Endodermal cell (in vitro differentiated cells): Measurements from ENCODE around the gene MACROD1. TPM values are rescaled to one million over a fixed set of nuclear protein-coding genes. Genes with fewer than 3 reads are reported as not detected.

Experiments
- DNase-seq: peaks from one replicate; pipeline ENCODE4 v3.0.0-alpha.2; 2017
- H3K27ac ChIP-seq: 2 replicates; pipeline ENCODE4 v1.5.1; 2013; ENCODE audit warnings: mild to moderate bottlenecking, low read depth, low read length, moderate library complexity
- H3K27me3 ChIP-seq: 2 replicates; pipeline ENCODE4 v1.6.1; 2013; ENCODE audit warnings: mild to moderate bottlenecking, low read length, moderate library complexity; ENCODE audit not compliant: insufficient read depth, control insufficient read depth, poor library complexity, severe bottlenecking
- H3K36me3 ChIP-seq: 2 replicates; pipeline ENCODE4 v1.7.0; 2013; ENCODE audit warnings: mild to moderate bottlenecking, low read length, moderate library complexity; ENCODE audit not compliant: control insufficient read depth, insufficient read depth
- H3K4me1 ChIP-seq: one replicate; pipeline ENCODE4 v1.7.0; 2013; ENCODE audit warnings: low read length; ENCODE audit not compliant: control insufficient read depth, insufficient read depth
- H3K4me3 ChIP-seq: 2 replicates; pipeline ENCODE4 v1.5.1; 2013; ENCODE audit warnings: mild to moderate bottlenecking, low read length, moderate library complexity
- H3K9ac ChIP-seq: 2 replicates; pipeline ENCODE4 v1.6.1; 2013; ENCODE audit warnings: mild to moderate bottlenecking, low read length, moderate library complexity; ENCODE audit not compliant: poor library complexity, severe bottlenecking; ENCODE audit errors: extremely low read depth
- H3K9me3 ChIP-seq: 2 replicates; pipeline ENCODE4 v1.6.1; 2013; ENCODE audit warnings: mild to moderate bottlenecking, low read length, moderate library complexity; ENCODE audit not compliant: control insufficient read depth
- H3K27ac Mint-ChIP-seq: 2 replicates; pipeline ENCODE4 v1.8.0; 2020; ENCODE audit warnings: mixed read lengths
- H3K27me3 Mint-ChIP-seq: 2 replicates; pipeline ENCODE4 v1.8.0; 2021; ENCODE audit warnings: mild to moderate bottlenecking, mixed read lengths; ENCODE audit not compliant: insufficient read depth
- H3K36me3 Mint-ChIP-seq: 2 replicates; pipeline ENCODE4 v1.8.0; 2020; ENCODE audit warnings: low read depth, mixed read lengths
- H3K4me1 Mint-ChIP-seq: 2 replicates; pipeline ENCODE4 v1.8.0; 2020; ENCODE audit warnings: mixed read lengths
- H3K4me3 Mint-ChIP-seq: 2 replicates; pipeline ENCODE4 v1.8.0; 2020; ENCODE audit warnings: mild to moderate bottlenecking, moderate library complexity, mixed read lengths
- H3K9me3 Mint-ChIP-seq: 2 replicates; pipeline ENCODE4 v1.8.0; 2020; ENCODE audit warnings: mild to moderate bottlenecking, mixed read lengths
- CTCF ChIP-seq: fragments of 200-600 bp; sonication (generic); conservative IDR thresholded peaks from 2 replicates; pipeline ENCODE4 v1.5.0; 2021; ENCODE audit warnings: antibody characterized with exemption, mild to moderate bottlenecking
- WGBS, 2 experiments: methylation state at CpG; one replicate each; pipeline versions ENCODE4 v1.1.5 to v1.1.7; 2013; ENCODE audit warnings: missing lambda C conversion rate in 2 of 2, mixed read lengths in 1 of 2; ENCODE audit not compliant: insufficient coverage in 1 of 2, insufficient read length in 1 of 2; 5-methylcytosine and 5-hydroxymethylcytosine counted together
- total RNA-seq, 2 donors: library from RNA; stranded (reverse); fragmentation: NEBNext Ultra II Directional in 1 of 2; extraction: Animal tissue kit (Norgen Biotek cat#: 25700) in 1 of 2; gene quantifications; 2 replicates in 1 of 2; 3 replicates in 1 of 2; pipeline ENCODE4 v1.2.1, GENCODE V29; 2021

MACROD1 gene
- total RNA-seq, 2 donors from 2014 or later, result 23.0 to 41.9 TPM

GRCh38 chr11:64103277-64103985, 62.5 kb downstream of the MACROD1 start:
- Mint-ChIP-seq H3K9me3 (no peaks in the 10 kb centered on the region), H3K4me1 (no peaks in the 10 kb centered on the region), H3K27me3 (peaks cover 24% of the 10 kb centered on the region), H3K4me3 (no peak overlapping the region), H3K36me3 (no peaks in the 10 kb centered on the region), H3K27ac (no peak overlapping the region)
- no peaks in the 10 kb centered on the region for H3K36me3 ChIP-seq
- H3K4me3 ChIP-seq, result no peak overlapping the region
- no peak for TF ChIP-seq CTCF
- H3K9me3 ChIP-seq, result no peaks in the 10 kb centered on the region
- H3K4me1 ChIP-seq, result no peaks in the 10 kb centered on the region
- H3K9ac ChIP-seq, result no peak overlapping the region
- DNase-seq, result no peak
- H3K27ac ChIP-seq, result no peak overlapping the region
- 87 to 94% methylated on average over 10 to 13 of the region's 13 CpGs for WGBS, 2 experiments
- H3K27me3 ChIP-seq, result peaks cover 8% of the 10 kb centered on the region

- no peaks in the 10 kb centered on the region for H3K36me3 ChIP-seq
- 94 to 96% methylated on average over 11 to 15 of the region's 15 CpGs for WGBS, 2 experiments
- Mint-ChIP-seq H3K4me1 (no peaks in the 10 kb centered on the region), H3K27me3 (peaks cover 29% of the 10 kb centered on the region), H3K36me3 (no peaks in the 10 kb centered on the region), H3K9me3 (no peaks in the 10 kb centered on the region), H3K4me3 (no peak overlapping the region), H3K27ac (no peak overlapping the region)
- no peak overlapping the region for H3K27ac ChIP-seq
- H3K4me1 ChIP-seq, result no peaks in the 10 kb centered on the region
- DNase-seq, result no peak
- H3K27me3 ChIP-seq, result peaks cover 8% of the 10 kb centered on the region
- no peaks in the 10 kb centered on the region for H3K9me3 ChIP-seq
- TF ChIP-seq CTCF, result no peak
- H3K9ac ChIP-seq, result no peak overlapping the region
- no peak overlapping the region for H3K4me3 ChIP-seq
Measured at GRCh38 chr11:64102005-64102738, 63.7 kb downstream of the MACROD1 start.

DNA sequence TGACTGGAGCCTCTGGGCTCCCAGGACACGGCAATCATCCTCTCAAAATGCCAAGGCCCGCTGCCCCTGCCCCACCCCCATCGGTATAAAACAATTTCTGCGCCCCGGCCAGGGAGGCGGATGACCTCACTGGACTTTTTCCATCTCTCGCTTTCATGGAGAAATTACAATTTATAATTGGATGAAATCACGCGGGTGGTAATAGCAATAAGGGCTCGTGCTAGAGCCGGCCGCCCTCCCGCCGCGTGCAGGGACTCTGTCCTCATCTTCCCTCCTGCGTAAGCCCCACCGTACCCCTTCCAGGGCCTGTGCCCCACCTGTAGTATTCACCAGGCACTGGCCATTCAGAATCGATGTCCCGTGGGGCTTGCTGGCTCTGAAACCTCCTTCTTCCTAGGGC, 64.5 kb downstream of the MACROD1 start:
- Mint-ChIP-seq H3K27ac (no peak overlapping the region), H3K4me1 (no peaks in the 10 kb centered on the region), H3K9me3 (no peaks in the 10 kb centered on the region), H3K27me3 (peaks cover 29% of the 10 kb centered on the region), H3K36me3 (no peaks in the 10 kb centered on the region), H3K4me3 (no peak overlapping the region)
- 95 to 99% methylated on average over 12 to 19 of the region's 19 CpGs for WGBS, 2 experiments
- Histone ChIP-seq H3K4me1 (no peaks in the 10 kb centered on the region), H3K27ac (no peak overlapping the region), H3K9me3 (no peaks in the 10 kb centered on the region), H3K4me3 (no peak overlapping the region), H3K27me3 (peaks cover 8% of the 10 kb centered on the region), H3K9ac (no peak overlapping the region), H3K36me3 (no peaks in the 10 kb centered on the region)
- no peak for DNase-seq
- TF ChIP-seq CTCF, result no peak
